SU-DHL-6 (cell line): ENCODE data around the gene DPP3.

Source experiments
- CTCF ChIP-seq: fragments of 200-600 bp; sonication (generic); IDR thresholded peaks from one replicate; pipeline ENCODE4 v1.5.1; 2017; ENCODE audit warnings: antibody characterized with exemption, mild to moderate bottlenecking, low read length, moderate library complexity; ENCODE audit not compliant: insufficient read depth, poor library complexity, severe bottlenecking
- EZH2phosphoT487 ChIP-seq: fragments of 200-600 bp; sonication (generic), shearing (Covaris generic); conservative IDR thresholded peaks from 2 replicates; pipeline ENCODE4 v1.6.1; 2018; ENCODE audit warnings: mild to moderate bottlenecking, antibody characterized with exemption, low read length, moderate library complexity, mixed read lengths

DNA sequence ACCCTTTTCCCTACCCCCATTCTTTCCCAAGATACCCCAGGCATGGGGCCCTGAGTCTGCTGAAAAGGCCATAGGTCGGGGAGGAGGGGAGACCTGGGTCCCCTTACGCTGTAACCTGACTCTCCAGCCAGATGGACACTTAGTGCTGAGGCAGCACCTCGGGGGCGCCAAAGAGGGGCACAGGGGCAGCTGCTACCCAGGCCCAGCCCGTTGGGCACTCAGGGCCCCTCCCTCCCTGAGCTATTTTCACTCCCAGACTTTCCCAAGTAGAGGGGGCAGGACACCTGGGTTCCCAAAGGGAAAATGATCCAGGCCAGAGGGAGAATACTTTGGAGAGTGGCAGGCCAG lies 67.4 kb downstream of the DPP3 start:
- TF ChIP-seq CTCF: no peak
- no peak for TF ChIP-seq EZH2phosphoT487
